ENCODE data around the gene MGAT5.

MGAT5 gene

DNA sequence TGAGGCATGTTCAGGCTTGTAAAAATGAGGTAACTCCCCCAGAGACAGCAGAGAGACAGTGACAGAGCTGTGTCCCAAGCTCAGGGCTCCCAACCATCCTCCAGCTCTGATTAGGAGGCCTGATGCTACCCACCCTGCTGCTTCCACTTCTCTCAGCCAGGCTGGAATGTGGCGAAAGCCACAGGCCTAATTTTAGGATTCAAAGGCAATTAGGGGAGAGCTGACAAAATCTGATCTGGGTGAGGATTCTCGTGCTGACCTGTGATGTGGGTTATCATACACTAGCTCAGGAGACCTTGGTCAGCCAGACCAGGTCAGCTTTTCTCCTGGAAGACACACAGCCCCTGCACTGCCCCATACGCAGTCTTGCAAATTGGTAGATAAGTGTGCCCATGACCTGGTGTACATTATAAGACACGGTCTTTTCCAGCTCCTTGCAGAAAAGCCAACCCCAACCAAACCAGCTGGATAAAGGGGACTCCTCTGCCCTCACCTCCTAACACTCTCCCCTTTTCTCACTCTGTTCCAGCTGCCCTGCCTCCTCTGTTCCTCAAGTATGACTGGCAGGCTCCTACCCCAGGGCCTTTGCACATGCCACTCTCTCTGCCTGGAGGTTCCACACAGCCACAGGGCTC lies 225.9 kb downstream of the MGAT5 start:
- no peak overlapping the region for H3K4me3 ChIP-seq (ENCODE audit: low read depth, low read length)
- H3K27ac ChIP-seq (ENCODE audit: extremely low read depth, low read depth, low read length): no peak overlapping the region
- no peaks in the 10 kb centered on the region for H3K9me3 ChIP-seq (ENCODE audit: control insufficient read depth, insufficient read depth, low read depth, low read length)
- no peaks in the 10 kb centered on the region for H3K4me1 ChIP-seq (ENCODE audit: control insufficient read depth, insufficient read depth, low read length)
- ChIA-PET POLR2A (no interaction called here), CTCF (interaction anchor here (0.5 to 1.5 kb wide), 3 partner anchors 28 to 418 kb away, joined by 3 read pairs; no protein-coding TSS in a partner anchor)
- no peaks in the 10 kb centered on the region for H3K36me3 ChIP-seq (ENCODE audit: control insufficient read depth in 2 of 2, insufficient read depth in 1 of 2, low read length in 2 of 2)
- TF ChIP-seq ZNF639 (tag by site-specific recombination; IDR thresholded peaks at IDR 0.05) (no peak), ZNF623 (tag by site-specific recombination; IDR thresholded peaks at IDR 0.05) (peak; percentile 77)

DNA sequence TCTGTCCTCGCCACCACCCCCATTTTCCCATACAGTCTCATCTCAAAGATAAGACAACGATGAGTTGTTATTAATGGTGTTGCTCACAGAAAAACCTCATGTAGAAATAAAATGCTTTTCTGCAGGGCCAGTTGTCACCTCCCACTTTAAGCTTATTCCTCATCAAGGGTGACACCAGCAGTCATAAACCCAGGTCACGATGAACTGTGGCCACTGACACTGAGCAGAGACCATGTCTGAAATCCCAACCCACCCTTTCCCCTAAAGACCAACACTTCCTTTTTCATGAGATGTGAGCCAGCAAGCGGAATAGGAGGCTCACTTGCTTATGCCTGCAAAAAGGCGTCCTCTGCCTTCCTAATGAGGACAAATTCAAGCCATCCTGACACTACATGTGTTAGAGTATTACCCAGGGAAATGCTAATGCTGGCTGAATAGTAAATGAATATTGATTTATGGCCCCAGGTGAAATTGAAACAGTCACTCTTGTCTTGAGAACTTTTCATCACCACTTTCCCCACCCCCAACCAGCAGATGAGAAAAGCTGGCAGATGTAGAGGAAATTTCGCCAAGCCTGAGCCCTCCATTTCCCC lies 228.4 kb downstream of the MGAT5 start:
- H3K36me3 ChIP-seq (ENCODE audit: control insufficient read depth in 2 of 2, insufficient read depth in 1 of 2, low read length in 2 of 2): no peaks in the 10 kb centered on the region
- ChIA-PET CTCF (interaction anchor here (1.6 kb wide), 1 partner anchor 175 kb away, joined by 3 read pairs; no protein-coding TSS in a partner anchor), POLR2A (no interaction called here)
- no peak overlapping the region for H3K4me3 ChIP-seq (ENCODE audit: low read depth, low read length)
- H3K9me3 ChIP-seq (ENCODE audit: control insufficient read depth, insufficient read depth, low read depth, low read length): no peaks in the 10 kb centered on the region
- TF ChIP-seq ZBTB20 (tag by site-specific recombination; IDR thresholded peaks at IDR 0.05) (no peak), EGR2 (tag by site-specific recombination; IDR thresholded peaks at IDR 0.05; ENCODE audit: low read depth) (no peak), GLIS1 (tag by site-specific recombination; IDR thresholded peaks at IDR 0.05) (no peak), WT1 (tag by site-specific recombination; IDR thresholded peaks at IDR 0.05) (no peak), PATZ1 (tag by site-specific recombination; IDR thresholded peaks at IDR 0.05) (no peak), KLF9 (tag by site-specific recombination; IDR thresholded peaks at IDR 0.05; ENCODE audit: low read depth) (no peak), IKZF3 (tag by site-specific recombination; IDR thresholded peaks at IDR 0.05) (no peak), PRDM10 (tag by site-specific recombination; IDR thresholded peaks at IDR 0.05) (no peak)
- no peaks in the 10 kb centered on the region for H3K4me1 ChIP-seq (ENCODE audit: control insufficient read depth, insufficient read depth, low read length)
- H3K27ac ChIP-seq (ENCODE audit: extremely low read depth, low read depth, low read length): no peak overlapping the region

- H3K36me3 ChIP-seq (ENCODE audit: control insufficient read depth in 2 of 2, insufficient read depth in 1 of 2, low read length in 2 of 2): no peaks in the 10 kb centered on the region
- no peak overlapping the region for H3K4me3 ChIP-seq (ENCODE audit: low read depth, low read length)
- H3K27ac ChIP-seq (ENCODE audit: extremely low read depth, low read depth, low read length): no peak overlapping the region
- H3K4me1 ChIP-seq (ENCODE audit: control insufficient read depth, insufficient read depth, low read length): no peaks in the 10 kb centered on the region
- ChIA-PET POLR2A (no interaction called here), CTCF (interaction anchor here (1.6 kb wide), 1 partner anchor 174 kb away, joined by 3 read pairs; no protein-coding TSS in a partner anchor)
- H3K9me3 ChIP-seq (ENCODE audit: control insufficient read depth, insufficient read depth, low read depth, low read length): no peaks in the 10 kb centered on the region
- TF ChIP-seq BCL6B (tag by site-specific recombination; IDR thresholded peaks at IDR 0.05) (no peak), ZNF621 (tag by site-specific recombination; IDR thresholded peaks at IDR 0.05) (no peak), GFI1B (tag by site-specific recombination; IDR thresholded peaks at IDR 0.05) (no peak), GLI2 (tag by site-specific recombination; IDR thresholded peaks at IDR 0.05; ENCODE audit: borderline replicate concordance, low read depth) (no peak), ELK4 (IDR thresholded peaks at IDR 0.05; ENCODE audit: borderline replicate concordance, low read depth, low read length) (no peak), ZNF324 (tag by site-specific recombination; IDR thresholded peaks at IDR 0.05) (no peak), ZNF248 (tag by site-specific recombination; IDR thresholded peaks at IDR 0.05) (no peak), ZNF645 (tag by site-specific recombination; IDR thresholded peaks at IDR 0.05) (no peak)
These were observed 229.0 kb downstream of the MGAT5 start for GRCh38 chr2:134482766-134483340.
